Tibial nerve (tissue), 4 donors: ENCODE data around the gene RITA1. TPM values are rescaled to one million over a fixed set of nuclear protein-coding genes. Genes with fewer than 3 reads are reported as not detected.
A peak's percentile ranks its signal among the peaks of the same experiment; 100 is the strongest.

Experiments
- DNase-seq, 2 donors: peaks; one replicate each; pipeline ENCODE4 v3.0.0-alpha.2; 2019; ENCODE audit warnings: low spot score in 2 of 2
- H3K27ac ChIP-seq, 4 donors: fragments of 200-600 bp; sonication (generic) in 3 of 4; one replicate each; pipeline ENCODE4 v1.5.1; 2017 to 2019; ENCODE audit warnings: mild to moderate bottlenecking in 1 of 4
- H3K27me3 ChIP-seq, 2 donors: fragments of 200-600 bp; sonication (generic) in 1 of 2; one replicate each; pipeline versions ENCODE4 v1.5.1 to v1.6.0; 2017 to 2019
- H3K36me3 ChIP-seq, 3 donors: fragments of 200-600 bp; sonication (generic); one replicate each; pipeline ENCODE4 v1.5.1; 2018 to 2019
- H3K4me1 ChIP-seq, 4 donors: fragments of 200-600 bp; sonication (generic) in 3 of 4; one replicate each; pipeline ENCODE4 v1.5.1; 2017 to 2019
- H3K4me3 ChIP-seq, 4 donors: fragments of 200-600 bp; sonication (generic) in 3 of 4; one replicate each; pipeline ENCODE4 v1.5.1; 2017 to 2019; ENCODE audit warnings: mild to moderate bottlenecking in 1 of 4, moderate library complexity in 1 of 4
- H3K9me3 ChIP-seq, 4 donors: fragments of 200-600 bp; sonication (generic) in 3 of 4; one replicate each; pipeline ENCODE4 v1.5.1; 2017 to 2019
- EP300 ChIP-seq, 2 donors: sonication (generic); formaldehyde crosslinking; IDR thresholded peaks; one replicate each; pipeline ENCODE4 v1.6.1; 2017; ENCODE audit warnings: antibody characterized with exemption in 2 of 2, mild to moderate bottlenecking in 1 of 2
- POLR2A ChIP-seq, 2 donors: fragments of 450-650 bp; IDR thresholded peaks; one replicate each; pipeline ENCODE4 v1.6.1; 2017; ENCODE audit warnings: antibody characterized with exemption in 2 of 2, mild to moderate bottlenecking in 2 of 2, moderate library complexity in 2 of 2
- WGBS, 2 donors: methylation state at CpG; one replicate each; pipeline ENCODE4 v1.1.5; 2018; 5-methylcytosine and 5-hydroxymethylcytosine counted together
- total RNA-seq, 4 donors: library from RNA; depleted of rRNA; stranded (reverse); fragments of >200 nt; gene quantifications; one replicate each; pipeline ENCODE4 v1.1.0, GENCODE V29; 2016
- TF ChIP-seq, protein P1 (sequence below), 5 experiments: fragments of 200-600 bp in 3 of 5; fragments of 450-650 bp in 2 of 5; sonication (generic) in 3 of 5; IDR thresholded peaks; one replicate each; pipeline ENCODE4 v1.5.1; 2016 to 2019; ENCODE audit warnings: antibody characterized with exemption in 5 of 5, mild to moderate bottlenecking in 3 of 5, moderate library complexity in 2 of 5

RITA1 gene
- total RNA-seq, 4 donors from 2014 or later = 8.3 to 27.5 (median 14.1) TPM

DNA sequence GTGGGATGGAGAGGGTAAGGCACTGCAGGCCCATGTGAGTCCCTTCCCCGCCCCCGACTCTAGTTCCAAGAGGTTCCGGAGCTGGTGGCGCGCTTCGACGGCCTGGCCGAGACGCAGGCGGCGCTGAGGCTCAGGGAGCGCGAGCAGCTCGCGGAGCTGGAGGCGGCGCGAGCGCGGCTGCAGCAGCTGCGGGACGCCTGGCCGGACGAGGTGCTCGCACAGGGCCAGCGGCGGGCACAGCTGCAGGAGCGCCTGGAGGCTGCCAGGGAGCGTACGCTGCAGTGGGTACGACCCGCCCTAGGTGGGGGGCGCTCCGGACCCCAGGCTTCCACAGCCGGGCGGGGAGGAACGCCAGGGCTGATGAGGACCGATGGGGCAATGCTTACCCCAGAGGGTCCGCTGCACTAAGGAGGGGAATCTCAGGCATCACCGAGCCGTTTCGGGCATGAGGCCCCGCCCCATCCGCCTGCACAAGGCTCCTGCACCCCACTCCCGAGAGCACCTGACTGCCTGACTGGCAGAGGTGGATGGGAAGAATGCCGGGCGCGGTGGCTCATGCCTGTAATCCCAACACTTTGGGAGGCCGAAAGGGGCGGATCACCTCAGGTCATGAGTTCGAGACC, 31.1 kb upstream of the RITA1 start:
- peaks cover 0 to 23% (median 3%) of the 10 kb centered on the region in 3 donors for H3K36me3 ChIP-seq
- H3K4me1 ChIP-seq = peaks cover 0 to 39% (median 15%) of the 10 kb centered on the region in 4 donors
- peak overlapping the region in 1 of 4 donors; percentile 23 for H3K4me3 ChIP-seq
- H3K27me3 ChIP-seq = peaks cover 0 to 45% of the 10 kb centered on the region in 2 donors
- no peak overlapping the region for H3K27ac ChIP-seq
- TF ChIP-seq, protein P1, sequence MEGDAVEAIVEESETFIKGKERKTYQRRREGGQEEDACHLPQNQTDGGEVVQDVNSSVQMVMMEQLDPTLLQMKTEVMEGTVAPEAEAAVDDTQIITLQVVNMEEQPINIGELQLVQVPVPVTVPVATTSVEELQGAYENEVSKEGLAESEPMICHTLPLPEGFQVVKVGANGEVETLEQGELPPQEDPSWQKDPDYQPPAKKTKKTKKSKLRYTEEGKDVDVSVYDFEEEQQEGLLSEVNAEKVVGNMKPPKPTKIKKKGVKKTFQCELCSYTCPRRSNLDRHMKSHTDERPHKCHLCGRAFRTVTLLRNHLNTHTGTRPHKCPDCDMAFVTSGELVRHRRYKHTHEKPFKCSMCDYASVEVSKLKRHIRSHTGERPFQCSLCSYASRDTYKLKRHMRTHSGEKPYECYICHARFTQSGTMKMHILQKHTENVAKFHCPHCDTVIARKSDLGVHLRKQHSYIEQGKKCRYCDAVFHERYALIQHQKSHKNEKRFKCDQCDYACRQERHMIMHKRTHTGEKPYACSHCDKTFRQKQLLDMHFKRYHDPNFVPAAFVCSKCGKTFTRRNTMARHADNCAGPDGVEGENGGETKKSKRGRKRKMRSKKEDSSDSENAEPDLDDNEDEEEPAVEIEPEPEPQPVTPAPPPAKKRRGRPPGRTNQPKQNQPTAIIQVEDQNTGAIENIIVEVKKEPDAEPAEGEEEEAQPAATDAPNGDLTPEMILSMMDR (IDR thresholded peaks at IDR 0.05) = no peak
- TF ChIP-seq POLR2A (IDR thresholded peaks at IDR 0.05) (no peak), EP300 (IDR thresholded peaks at IDR 0.05) (no peak)
- DNase-seq = no peak
- WGBS, 2 donors = 6 to 22% methylated on average over 10 to 51 of the region's 51 CpGs
- H3K9me3 ChIP-seq = no peaks in the 10 kb centered on the region

DNA sequence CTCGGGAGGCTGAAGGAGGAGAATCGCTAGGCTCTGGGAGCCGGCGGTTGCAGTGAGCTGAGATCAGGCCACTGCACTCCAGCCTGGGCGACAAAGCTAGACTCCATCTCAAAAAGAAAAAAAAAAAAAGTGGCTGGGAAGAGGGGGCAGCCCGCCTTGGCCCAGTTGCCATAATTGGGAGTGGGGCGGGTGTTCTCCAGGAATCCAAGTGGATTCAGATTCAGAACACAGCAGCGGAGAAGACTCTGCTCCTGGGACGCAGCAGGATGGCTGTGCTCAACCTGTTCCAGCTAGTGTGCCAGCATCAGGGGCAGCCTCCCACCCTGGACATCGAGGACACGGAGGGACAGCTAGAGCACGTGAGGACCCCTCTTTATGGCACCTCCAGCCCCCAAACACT, 30.5 kb upstream of the RITA1 start:
- Histone ChIP-seq H3K4me1 (peaks cover 0 to 33% (median 13%) of the 10 kb centered on the region in 4 donors), H3K27me3 (peaks cover 0 to 45% of the 10 kb centered on the region in 2 donors), H3K4me3 (no peak overlapping the region), H3K27ac (no peak overlapping the region), H3K9me3 (no peaks in the 10 kb centered on the region), H3K36me3 (peaks cover 0 to 29% (median 8%) of the 10 kb centered on the region in 3 donors)
- no peak for DNase-seq
- no peak for TF ChIP-seq EP300 (IDR thresholded peaks at IDR 0.05)
- TF ChIP-seq, protein P1 (IDR thresholded peaks at IDR 0.05) = no peak
- TF ChIP-seq POLR2A (IDR thresholded peaks at IDR 0.05) = no peak
- 70 to 76% methylated on average over 12 of the region's 12 CpGs for WGBS, 2 donors

DNA sequence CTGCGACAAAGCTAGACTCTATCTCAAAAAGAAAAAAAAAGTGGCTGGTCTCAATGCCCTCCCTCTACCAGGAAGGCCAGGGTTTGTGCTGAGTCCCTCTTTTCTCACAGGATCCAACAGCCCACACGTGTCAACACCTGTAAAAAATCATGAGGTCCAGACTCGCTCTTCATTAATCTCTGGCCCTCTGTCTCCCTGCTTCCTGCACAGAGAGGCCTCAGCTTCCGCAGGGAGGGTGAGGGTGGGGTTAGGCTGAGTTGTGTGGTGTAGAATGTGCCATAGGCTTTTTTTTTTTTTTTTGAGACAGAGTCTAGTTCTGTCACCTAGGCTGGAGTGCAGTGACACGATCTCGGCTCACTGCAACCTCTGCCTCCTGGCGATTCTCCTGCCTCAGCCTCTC, 29.9 kb upstream of the RITA1 start:
- TF ChIP-seq, protein P1 (IDR thresholded peaks at IDR 0.05) = no peak
- no peak for TF ChIP-seq POLR2A (IDR thresholded peaks at IDR 0.05)
- no peak for TF ChIP-seq EP300 (IDR thresholded peaks at IDR 0.05)
- peaks cover 0 to 30% (median 13%) of the 10 kb centered on the region in 4 donors for H3K4me1 ChIP-seq
- H3K27me3 ChIP-seq = peaks cover 0 to 45% of the 10 kb centered on the region in 2 donors
- no peak overlapping the region for H3K4me3 ChIP-seq
- WGBS, 2 donors = 67 to 73% methylated on average over 7 of the region's 7 CpGs
- no peak overlapping the region for H3K27ac ChIP-seq
- no peak for DNase-seq
- H3K9me3 ChIP-seq = no peaks in the 10 kb centered on the region
- peaks cover 0 to 35% (median 12%) of the 10 kb centered on the region in 3 donors for H3K36me3 ChIP-seq

DNA sequence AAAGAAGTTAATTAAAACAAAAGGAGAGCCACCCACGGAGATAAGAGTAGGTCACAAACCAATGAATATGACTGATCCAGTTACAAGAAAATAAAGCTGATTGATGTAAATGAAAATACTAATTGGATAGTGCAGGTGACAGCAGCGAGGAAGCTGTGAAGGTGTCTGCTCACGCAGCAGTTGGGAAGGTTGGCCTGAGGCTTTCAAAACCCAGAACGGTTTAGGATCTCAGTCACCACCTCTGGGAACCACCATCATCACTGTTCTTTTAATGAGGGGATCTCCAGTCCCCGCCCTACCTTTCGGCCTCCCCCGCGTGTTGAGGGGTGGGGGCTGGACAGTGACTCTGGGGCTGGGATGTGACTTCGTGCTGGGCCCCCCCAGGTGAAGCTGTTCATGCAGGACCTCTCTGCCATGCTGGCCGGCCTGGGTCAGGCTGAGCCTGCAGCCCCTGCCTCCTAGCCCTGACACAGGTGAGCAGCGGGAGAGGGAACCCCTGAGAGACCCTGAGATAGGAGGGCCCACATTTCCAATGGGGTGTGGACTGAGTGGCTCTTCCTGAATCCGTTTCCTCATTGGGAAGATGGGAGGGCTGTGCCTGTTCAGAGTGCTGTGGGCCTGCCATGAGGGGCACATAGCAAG, 28.2 kb upstream of the RITA1 start:
- H3K27me3 ChIP-seq = peaks cover 0 to 30% of the 10 kb centered on the region in 2 donors
- WGBS, 2 donors = 85 to 87% methylated on average over 12 of the region's 12 CpGs
- TF ChIP-seq, protein P1 (IDR thresholded peaks at IDR 0.05) = no peak
- TF ChIP-seq EP300 (IDR thresholded peaks at IDR 0.05) (no peak), POLR2A (IDR thresholded peaks at IDR 0.05) (no peak)
- H3K4me1 ChIP-seq = peaks cover 0 to 30% (median 13%) of the 10 kb centered on the region in 4 donors
- DNase-seq = no peak
- H3K9me3 ChIP-seq = no peaks in the 10 kb centered on the region
- peaks cover 0 to 52% (median 23%) of the 10 kb centered on the region in 3 donors for H3K36me3 ChIP-seq
- no peak overlapping the region for H3K27ac ChIP-seq
- H3K4me3 ChIP-seq = no peak overlapping the region
